ENCODE data around the gene THAP8.

Gene THAP8

DNA sequence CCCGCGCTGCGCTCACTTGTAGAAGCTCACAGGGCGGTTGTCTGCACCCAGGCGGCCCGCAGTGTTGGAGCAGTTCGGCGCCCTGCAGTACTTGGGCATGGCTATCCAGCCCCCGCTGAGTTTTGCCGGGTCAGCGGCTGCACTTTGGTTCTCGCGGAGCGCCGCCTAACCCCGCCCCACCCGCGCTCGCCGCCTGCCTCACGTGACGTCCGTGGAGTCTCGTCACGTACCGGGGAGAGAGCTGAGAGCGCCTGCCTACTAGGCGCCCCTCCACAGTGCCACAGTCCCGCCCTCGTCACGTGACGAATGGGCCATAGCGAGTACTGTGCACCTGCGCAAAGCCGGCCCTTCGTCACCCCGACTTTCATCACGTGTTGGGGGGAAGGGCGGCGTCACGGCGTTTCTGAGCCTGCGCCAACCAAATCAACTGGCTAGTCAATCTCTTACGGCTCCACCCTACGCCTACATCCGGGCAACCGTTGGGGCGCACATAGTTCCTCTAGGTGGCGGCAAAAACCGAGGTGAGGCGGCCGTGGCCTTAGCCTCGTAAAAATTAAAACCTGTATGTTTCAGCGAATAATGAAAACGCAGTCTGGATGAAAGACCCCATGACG lies at the start of gene THAP8:
Gene THAP8, minus strand, starts transcription at position 167 of the 614 bp plus-strand sequence. Its CDS starts 68 bp downstream, at position 99.
- peak within 1 kb of the TSS; percentile 66 for H3K9ac ChIP-seq (ENCODE audit: low read length)
- no peaks in the 10 kb centered on the region for H3K36me3 ChIP-seq (ENCODE audit: control insufficient read depth, insufficient read depth, low read length)
- H3K27me3 ChIP-seq (ENCODE audit: control insufficient read depth, insufficient read depth, low read length): no peaks in the 10 kb centered on the region
- H3K4me3 ChIP-seq (ENCODE audit: low read length): peak within 1 kb of the TSS; percentile 72
- H3K9me3 ChIP-seq (ENCODE audit: control insufficient read depth, low read length): no peaks in the 10 kb centered on the region
- H3K4me1 ChIP-seq (ENCODE audit: control insufficient read depth, insufficient read depth, low read length): peaks cover 6% of the 10 kb centered on the region

DNA sequence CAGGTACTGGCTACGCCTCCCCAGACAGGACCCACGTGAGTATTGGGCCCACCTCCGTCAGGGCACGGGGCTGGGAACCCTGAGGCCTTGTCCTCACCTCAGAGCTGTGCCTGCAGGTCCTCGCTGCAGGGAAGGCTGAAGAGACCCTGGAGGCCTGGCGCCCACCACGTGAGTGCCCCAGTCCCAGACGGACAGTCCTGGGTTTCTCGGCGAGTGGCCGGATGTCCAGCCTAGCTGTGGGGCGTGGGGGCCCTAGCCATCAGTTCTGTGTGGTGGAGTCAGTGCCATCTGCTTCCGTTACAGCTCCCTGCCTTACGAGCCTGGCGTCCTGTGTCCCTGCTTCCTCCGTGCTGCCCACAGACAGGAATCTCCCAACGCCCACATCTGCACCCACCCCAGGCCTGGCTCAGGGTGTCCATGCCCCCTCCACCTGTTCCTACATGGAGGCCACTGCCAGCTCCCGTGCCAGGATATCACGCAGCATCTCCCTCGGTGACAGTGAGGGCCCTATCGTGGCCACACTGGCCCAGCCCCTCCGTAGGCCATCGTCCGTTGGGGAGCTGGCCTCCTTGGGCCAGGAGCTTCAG lies 49.0 kb upstream of the THAP8 start:
- H3K27me3 ChIP-seq (ENCODE audit: control insufficient read depth, insufficient read depth, low read length): no peaks in the 10 kb centered on the region
- no peak overlapping the region for H3K9ac ChIP-seq (ENCODE audit: low read length)
- H3K36me3 ChIP-seq (ENCODE audit: control insufficient read depth, insufficient read depth, low read length): no peaks in the 10 kb centered on the region
- no peak overlapping the region for H3K4me3 ChIP-seq (ENCODE audit: low read length)
- no peaks in the 10 kb centered on the region for H3K9me3 ChIP-seq (ENCODE audit: control insufficient read depth, low read length)
- no peaks in the 10 kb centered on the region for H3K4me1 ChIP-seq (ENCODE audit: control insufficient read depth, insufficient read depth, low read length)

- Histone ChIP-seq H3K4me1 (ENCODE audit: control insufficient read depth, insufficient read depth, low read length) (no peaks in the 10 kb centered on the region), H3K27me3 (ENCODE audit: control insufficient read depth, insufficient read depth, low read length) (no peaks in the 10 kb centered on the region), H3K9me3 (ENCODE audit: control insufficient read depth, low read length) (no peaks in the 10 kb centered on the region), H3K36me3 (ENCODE audit: control insufficient read depth, insufficient read depth, low read length) (no peaks in the 10 kb centered on the region), H3K4me3 (ENCODE audit: low read length) (no peak overlapping the region), H3K9ac (ENCODE audit: low read length) (no peak overlapping the region)
These were observed 47.7 kb upstream of the THAP8 start for GRCh38 chr19:36101550-36102327.

GRCh38 chr19:36100476-36100875 lies 46.4 kb upstream of the THAP8 start:
- Histone ChIP-seq H3K9ac (ENCODE audit: low read length) (no peak overlapping the region), H3K27me3 (ENCODE audit: control insufficient read depth, insufficient read depth, low read length) (no peaks in the 10 kb centered on the region), H3K4me3 (ENCODE audit: low read length) (no peak overlapping the region), H3K9me3 (ENCODE audit: control insufficient read depth, low read length) (no peaks in the 10 kb centered on the region), H3K36me3 (ENCODE audit: control insufficient read depth, insufficient read depth, low read length) (no peaks in the 10 kb centered on the region), H3K4me1 (ENCODE audit: control insufficient read depth, insufficient read depth, low read length) (no peaks in the 10 kb centered on the region)

GRCh38 chr19:36099166-36099785 lies 45.2 kb upstream of the THAP8 start:
- H3K9ac ChIP-seq (ENCODE audit: low read length): no peak overlapping the region
- no peaks in the 10 kb centered on the region for H3K4me1 ChIP-seq (ENCODE audit: control insufficient read depth, insufficient read depth, low read length)
- no peak overlapping the region for H3K4me3 ChIP-seq (ENCODE audit: low read length)
- H3K27me3 ChIP-seq (ENCODE audit: control insufficient read depth, insufficient read depth, low read length): no peaks in the 10 kb centered on the region
- no peaks in the 10 kb centered on the region for H3K36me3 ChIP-seq (ENCODE audit: control insufficient read depth, insufficient read depth, low read length)
- H3K9me3 ChIP-seq (ENCODE audit: control insufficient read depth, low read length): no peaks in the 10 kb centered on the region

DNA sequence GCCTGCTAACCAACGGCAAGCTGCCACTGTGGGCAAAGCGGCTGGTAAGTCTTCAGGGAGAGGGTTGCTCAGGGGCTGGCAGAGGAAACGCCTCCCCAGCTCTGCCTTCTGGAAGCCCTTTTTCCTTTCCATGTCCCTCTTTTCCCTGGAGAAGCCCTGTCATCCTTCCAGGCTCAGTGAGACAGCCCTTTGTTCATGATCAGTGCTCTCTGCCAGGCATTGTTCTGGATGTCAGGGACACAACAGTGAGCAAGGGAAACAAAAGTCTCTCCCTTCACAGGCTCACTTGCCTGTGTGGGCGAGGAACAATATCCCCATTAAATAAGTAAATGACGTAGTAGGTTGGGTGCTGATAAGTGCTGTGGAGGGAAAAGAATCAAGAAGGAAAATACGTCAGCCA lies 43.0 kb upstream of the THAP8 start:
- H3K36me3 ChIP-seq (ENCODE audit: control insufficient read depth, insufficient read depth, low read length): no peaks in the 10 kb centered on the region
- H3K9ac ChIP-seq (ENCODE audit: low read length): no peak overlapping the region
- no peak overlapping the region for H3K4me3 ChIP-seq (ENCODE audit: low read length)

DNA sequence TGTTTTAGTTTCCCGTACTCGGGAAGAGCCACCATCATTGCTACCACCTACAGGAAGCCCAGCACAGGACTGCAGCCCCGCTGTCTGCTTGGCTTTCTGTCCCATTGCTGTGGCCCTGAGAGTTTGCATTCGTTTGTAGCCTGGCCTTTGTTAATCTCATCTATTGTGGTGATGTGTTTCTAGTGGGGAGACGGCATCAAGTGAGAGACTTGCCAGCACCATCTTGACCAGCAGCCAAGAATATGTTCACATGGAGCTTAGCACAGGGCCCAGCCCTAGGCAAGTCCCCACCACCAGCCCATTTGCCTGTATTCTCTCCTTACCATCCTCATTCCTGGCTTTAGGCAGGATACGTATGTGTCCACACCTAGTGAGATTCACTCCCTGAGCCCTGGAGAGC lies 39.6 kb upstream of the THAP8 start:
- Histone ChIP-seq H3K4me3 (ENCODE audit: low read length) (no peak overlapping the region), H3K27me3 (ENCODE audit: control insufficient read depth, insufficient read depth, low read length) (no peaks in the 10 kb centered on the region), H3K9ac (ENCODE audit: low read length) (no peak overlapping the region), H3K4me1 (ENCODE audit: control insufficient read depth, insufficient read depth, low read length) (no peaks in the 10 kb centered on the region), H3K36me3 (ENCODE audit: control insufficient read depth, insufficient read depth, low read length) (no peaks in the 10 kb centered on the region), H3K9me3 (ENCODE audit: control insufficient read depth, low read length) (no peaks in the 10 kb centered on the region)

More for the DNA sequence above, 43.0 kb upstream of the THAP8 start:
- Histone ChIP-seq H3K27me3 (ENCODE audit: control insufficient read depth, insufficient read depth, low read length) (no peaks in the 10 kb centered on the region), H3K9me3 (ENCODE audit: control insufficient read depth, low read length) (no peaks in the 10 kb centered on the region), H3K4me1 (ENCODE audit: control insufficient read depth, insufficient read depth, low read length) (no peaks in the 10 kb centered on the region)

- H3K9me3 ChIP-seq (ENCODE audit: control insufficient read depth, low read length): no peaks in the 10 kb centered on the region
- no peaks in the 10 kb centered on the region for H3K4me1 ChIP-seq (ENCODE audit: control insufficient read depth, insufficient read depth, low read length)
These were observed 39.1 kb upstream of the THAP8 start for GRCh38 chr19:36093146-36093662.

DNA sequence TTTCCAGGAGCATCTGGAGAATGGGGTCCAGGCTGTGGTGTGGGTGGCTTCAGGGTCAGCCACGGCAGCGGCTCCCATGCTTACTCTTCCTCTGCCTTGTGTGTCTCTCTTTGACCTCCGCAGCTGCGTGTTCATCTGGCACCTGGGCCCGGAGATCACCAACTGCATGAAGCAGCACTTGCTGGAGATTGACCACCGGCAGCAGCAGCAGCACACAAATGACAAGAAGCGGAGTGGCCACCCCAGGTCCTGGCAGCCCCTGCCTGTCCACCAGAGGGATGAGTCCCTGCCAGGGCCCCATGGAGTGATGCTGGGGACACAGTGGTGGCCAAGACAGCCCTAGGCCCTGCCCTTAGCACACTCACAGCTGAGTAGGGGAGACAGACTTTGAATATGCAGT lies 38.5 kb upstream of the THAP8 start:
- H3K36me3 ChIP-seq (ENCODE audit: control insufficient read depth, insufficient read depth, low read length): no peaks in the 10 kb centered on the region
- H3K4me1 ChIP-seq (ENCODE audit: control insufficient read depth, insufficient read depth, low read length): no peaks in the 10 kb centered on the region
- H3K4me3 ChIP-seq (ENCODE audit: low read length): no peak overlapping the region
- no peaks in the 10 kb centered on the region for H3K9me3 ChIP-seq (ENCODE audit: control insufficient read depth, low read length)
- H3K27me3 ChIP-seq (ENCODE audit: control insufficient read depth, insufficient read depth, low read length): no peaks in the 10 kb centered on the region
- H3K9ac ChIP-seq (ENCODE audit: low read length): no peak overlapping the region

More at GRCh38 chr19:36093146-36093662, 39.1 kb upstream of the THAP8 start:
- Histone ChIP-seq H3K27me3 (ENCODE audit: control insufficient read depth, insufficient read depth, low read length) (no peaks in the 10 kb centered on the region), H3K4me3 (ENCODE audit: low read length) (no peak overlapping the region), H3K9ac (ENCODE audit: low read length) (no peak overlapping the region), H3K36me3 (ENCODE audit: control insufficient read depth, insufficient read depth, low read length) (no peaks in the 10 kb centered on the region)

DNA sequence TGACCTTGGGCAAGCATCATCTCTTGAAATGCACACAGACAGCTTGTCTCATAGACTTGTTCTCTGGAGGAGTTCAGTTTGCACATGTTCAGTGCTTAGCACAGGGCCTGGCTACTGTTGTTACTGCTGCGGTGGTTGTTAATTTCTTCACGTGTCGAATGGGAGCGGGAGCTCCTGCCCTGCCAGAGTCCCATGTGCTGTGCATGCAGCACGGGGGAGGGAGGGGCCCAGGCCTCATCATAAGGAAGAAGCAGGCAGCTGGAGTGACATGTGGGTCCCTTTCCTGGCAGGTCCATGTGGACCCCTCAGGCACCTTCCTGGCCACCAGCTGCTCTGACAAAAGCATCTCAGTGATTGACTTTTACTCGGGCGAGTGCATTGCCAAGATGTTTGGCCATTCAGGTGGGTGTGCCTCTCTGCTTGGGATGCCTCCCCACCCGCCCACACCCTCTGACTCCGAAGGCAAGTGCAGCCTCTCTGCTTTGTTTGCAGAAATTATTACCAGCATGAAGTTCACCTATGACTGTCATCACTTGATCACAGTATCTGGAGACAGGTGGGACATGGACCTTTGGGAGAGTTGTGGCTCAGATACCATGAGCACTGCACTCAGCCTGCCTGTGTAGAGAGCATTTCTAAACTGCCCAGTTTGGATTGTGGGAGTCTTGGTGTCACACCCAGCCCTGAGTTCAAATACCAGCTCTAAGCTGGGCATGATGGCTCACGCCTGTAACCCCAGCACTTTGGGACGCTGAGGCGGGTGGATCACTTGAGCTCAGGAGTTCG lies 37.0 kb upstream of the THAP8 start:
- no peaks in the 10 kb centered on the region for H3K27me3 ChIP-seq (ENCODE audit: control insufficient read depth, insufficient read depth, low read length)
- H3K4me3 ChIP-seq (ENCODE audit: low read length): no peak overlapping the region
- H3K9me3 ChIP-seq (ENCODE audit: control insufficient read depth, low read length): no peaks in the 10 kb centered on the region
- no peaks in the 10 kb centered on the region for H3K36me3 ChIP-seq (ENCODE audit: control insufficient read depth, insufficient read depth, low read length)
- H3K4me1 ChIP-seq (ENCODE audit: control insufficient read depth, insufficient read depth, low read length): no peaks in the 10 kb centered on the region
- H3K9ac ChIP-seq (ENCODE audit: low read length): no peak overlapping the region

DNA sequence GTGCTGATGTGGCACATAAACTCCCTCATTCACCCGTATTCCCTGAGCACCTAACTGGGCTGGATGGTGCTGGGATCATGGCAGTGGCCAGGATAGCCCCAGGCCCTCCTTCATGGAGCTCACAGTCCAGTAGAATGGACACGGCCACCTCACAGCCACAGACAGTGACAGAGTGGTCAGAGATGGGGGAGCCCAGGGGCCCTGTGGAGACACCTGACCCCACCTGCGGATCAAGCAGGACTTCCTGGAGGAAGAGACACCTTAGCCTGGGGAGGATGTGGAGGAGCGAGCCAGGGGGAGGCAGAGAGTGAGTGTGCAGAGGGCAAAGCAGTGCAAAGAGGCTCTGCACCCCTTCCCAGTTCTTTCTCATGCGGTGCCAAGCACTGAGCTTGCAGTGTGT lies 35.8 kb upstream of the THAP8 start:
- no peaks in the 10 kb centered on the region for H3K36me3 ChIP-seq (ENCODE audit: control insufficient read depth, insufficient read depth, low read length)
- no peak overlapping the region for H3K9ac ChIP-seq (ENCODE audit: low read length)
- no peak overlapping the region for H3K4me3 ChIP-seq (ENCODE audit: low read length)
- no peaks in the 10 kb centered on the region for H3K27me3 ChIP-seq (ENCODE audit: control insufficient read depth, insufficient read depth, low read length)
- no peaks in the 10 kb centered on the region for H3K9me3 ChIP-seq (ENCODE audit: control insufficient read depth, low read length)
- H3K4me1 ChIP-seq (ENCODE audit: control insufficient read depth, insufficient read depth, low read length): no peaks in the 10 kb centered on the region
